Activated naive CD4-positive, alpha-beta T cell treated with anti-CD3 and anti-CD28 coated beads, Interleukin-2, amount 10 ng/mL, durations not matched to agents 7 days and 5 days (primary cell): ENCODE results near the gene ACOT7.
A peak's percentile ranks its signal among the peaks of the same experiment; 100 is the strongest.

Experiments used
- CTCF ChIA-PET: fragments of 350-600 bp; sonication (Branson Sonifier 250); formaldehyde crosslinking; loops from one replicate; lab custom pipeline; 2021; ENCODE audit warnings: antibody characterized with exemption; lab: Charles Lee
- DNase-seq: peaks from one replicate; pipeline ENCODE4 v3.0.0-alpha.2; 2020
- H3K27ac Mint-ChIP-seq: one replicate; pipeline ENCODE4 v1.8.0; 2021; ENCODE audit warnings: mild to moderate bottlenecking, moderate library complexity, mixed read lengths
- H3K27me3 Mint-ChIP-seq: one replicate; pipeline ENCODE4 v1.8.0; 2021; ENCODE audit warnings: mild to moderate bottlenecking, mixed read lengths
- H3K36me3 Mint-ChIP-seq: one replicate; pipeline ENCODE4 v1.8.0; 2021; ENCODE audit warnings: mixed read lengths
- H3K4me1 Mint-ChIP-seq: one replicate; pipeline ENCODE4 v1.8.0; 2021; ENCODE audit warnings: mixed read lengths
- H3K4me3 Mint-ChIP-seq: one replicate; pipeline ENCODE4 v1.8.0; 2021; ENCODE audit warnings: mild to moderate bottlenecking, moderate library complexity, mixed read lengths
- H3K9me3 Mint-ChIP-seq: one replicate; pipeline ENCODE4 v1.8.0; 2021; ENCODE audit warnings: mixed read lengths

ACOT7 gene

GRCh38 chr1:6274622-6275139 is 118.9 kb downstream of the ACOT7 start:
- H3K4me1 Mint-ChIP-seq: no peaks in the 10 kb centered on the region
- H3K27ac Mint-ChIP-seq: no peak overlapping the region
- no peaks in the 10 kb centered on the region for H3K9me3 Mint-ChIP-seq
- DNase-seq: no peak
- H3K4me3 Mint-ChIP-seq: no peak overlapping the region
- CTCF ChIA-PET: no interaction called here
- no peaks in the 10 kb centered on the region for H3K27me3 Mint-ChIP-seq
- no peaks in the 10 kb centered on the region for H3K36me3 Mint-ChIP-seq

GRCh38 chr1:6274102-6274501 is 119.5 kb downstream of the ACOT7 start:
- CTCF ChIA-PET: no interaction called here
- DNase-seq: no peak
- Mint-ChIP-seq H3K36me3 (no peaks in the 10 kb centered on the region), H3K4me3 (no peak overlapping the region), H3K9me3 (no peaks in the 10 kb centered on the region), H3K27ac (no peak overlapping the region), H3K27me3 (no peaks in the 10 kb centered on the region), H3K4me1 (no peaks in the 10 kb centered on the region)

GRCh38 chr1:6273380-6273891 is 120.1 kb downstream of the ACOT7 start:
- CTCF ChIA-PET: no interaction called here
- Mint-ChIP-seq H3K27me3 (no peaks in the 10 kb centered on the region), H3K9me3 (no peaks in the 10 kb centered on the region), H3K36me3 (no peaks in the 10 kb centered on the region), H3K4me3 (no peak overlapping the region), H3K27ac (no peak overlapping the region), H3K4me1 (no peaks in the 10 kb centered on the region)
- DNase-seq: no peak

DNA sequence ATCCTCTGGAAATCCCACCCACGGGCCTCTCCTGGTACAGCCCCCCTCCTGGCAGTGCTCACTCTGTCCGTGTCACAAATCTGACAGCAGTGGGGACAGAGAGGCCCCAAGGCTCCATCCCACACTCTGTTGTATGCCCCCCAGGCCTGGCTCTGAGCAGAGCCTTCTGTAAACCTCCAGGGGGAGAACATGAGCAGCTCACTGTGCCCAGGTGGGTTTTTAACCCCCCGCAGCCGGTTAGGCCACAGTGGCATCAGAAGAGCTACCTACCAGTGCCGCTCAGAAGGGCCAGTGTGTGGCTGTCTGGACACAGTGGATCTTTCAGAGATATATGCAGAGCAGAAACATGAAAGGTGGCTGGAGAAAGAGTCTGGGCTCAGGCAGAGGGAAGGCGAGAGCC is 120.7 kb downstream of the ACOT7 start:
- H3K36me3 Mint-ChIP-seq: no peaks in the 10 kb centered on the region
- no peaks in the 10 kb centered on the region for H3K4me1 Mint-ChIP-seq
- DNase-seq: no peak
- no peak overlapping the region for H3K27ac Mint-ChIP-seq
- no peaks in the 10 kb centered on the region for H3K27me3 Mint-ChIP-seq
- no peaks in the 10 kb centered on the region for H3K9me3 Mint-ChIP-seq
- CTCF ChIA-PET: no interaction called here
- H3K4me3 Mint-ChIP-seq: no peak overlapping the region

GRCh38 chr1:6272452-6272851 is 121.1 kb downstream of the ACOT7 start:
- no peaks in the 10 kb centered on the region for H3K27me3 Mint-ChIP-seq
- no peak overlapping the region for H3K27ac Mint-ChIP-seq
- CTCF ChIA-PET: no interaction called here
- H3K36me3 Mint-ChIP-seq: no peaks in the 10 kb centered on the region
- no peak overlapping the region for H3K4me3 Mint-ChIP-seq
- no peaks in the 10 kb centered on the region for H3K9me3 Mint-ChIP-seq
- no peaks in the 10 kb centered on the region for H3K4me1 Mint-ChIP-seq
- DNase-seq: no peak

- no peaks in the 10 kb centered on the region for H3K36me3 Mint-ChIP-seq
- DNase-seq: no peak
- CTCF ChIA-PET: no interaction called here
- H3K27me3 Mint-ChIP-seq: no peaks in the 10 kb centered on the region
- no peak overlapping the region for H3K27ac Mint-ChIP-seq
- no peaks in the 10 kb centered on the region for H3K9me3 Mint-ChIP-seq
- no peaks in the 10 kb centered on the region for H3K4me1 Mint-ChIP-seq
- no peak overlapping the region for H3K4me3 Mint-ChIP-seq
Observed at GRCh38 chr1:6271554-6271953, 122.0 kb downstream of the ACOT7 start.

GRCh38 chr1:6271006-6271405 is 122.6 kb downstream of the ACOT7 start:
- no peaks in the 10 kb centered on the region for H3K36me3 Mint-ChIP-seq
- H3K27me3 Mint-ChIP-seq: no peaks in the 10 kb centered on the region
- H3K4me1 Mint-ChIP-seq: no peaks in the 10 kb centered on the region
- CTCF ChIA-PET: no interaction called here
- no peak overlapping the region for H3K4me3 Mint-ChIP-seq
- no peaks in the 10 kb centered on the region for H3K9me3 Mint-ChIP-seq
- DNase-seq: no peak
- no peak overlapping the region for H3K27ac Mint-ChIP-seq

DNA sequence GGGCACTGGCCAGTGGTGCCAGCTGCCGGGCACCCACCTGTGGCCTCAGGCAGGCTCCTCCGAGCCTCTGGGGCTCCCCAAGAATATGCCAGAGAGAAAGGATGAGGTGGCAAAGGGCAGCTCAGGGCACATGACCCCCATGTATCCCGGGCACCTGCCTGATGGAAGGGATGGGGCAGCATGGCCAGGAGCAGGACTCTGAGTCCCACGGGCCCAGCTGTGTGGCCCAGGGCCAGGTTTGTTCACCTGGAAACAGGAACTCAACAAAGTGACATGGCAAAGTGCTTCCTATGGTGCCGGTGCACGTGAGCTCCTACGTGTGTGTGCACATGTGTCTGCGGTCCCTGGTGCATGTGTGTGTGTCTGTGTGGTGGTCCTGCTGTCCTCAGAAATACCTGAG is 123.2 kb downstream of the ACOT7 start:
- Mint-ChIP-seq H3K27ac (no peak overlapping the region), H3K27me3 (no peaks in the 10 kb centered on the region), H3K4me3 (no peak overlapping the region), H3K4me1 (no peaks in the 10 kb centered on the region), H3K9me3 (no peaks in the 10 kb centered on the region), H3K36me3 (no peaks in the 10 kb centered on the region)
- no peak for DNase-seq
- CTCF ChIA-PET: interaction anchor here (0.5 kb wide), 1 partner anchor 81 kb away, joined by 3 read pairs; no protein-coding TSS in a partner anchor

GRCh38 chr1:6269720-6270400 is 123.7 kb downstream of the ACOT7 start:
- Mint-ChIP-seq H3K4me1 (no peaks in the 10 kb centered on the region), H3K4me3 (no peak overlapping the region), H3K36me3 (no peaks in the 10 kb centered on the region), H3K27me3 (no peaks in the 10 kb centered on the region), H3K27ac (no peak overlapping the region), H3K9me3 (no peaks in the 10 kb centered on the region)
- no peak for DNase-seq
- CTCF ChIA-PET: interaction anchor here (0.5 kb wide), 1 partner anchor 81 kb away, joined by 3 read pairs; no protein-coding TSS in a partner anchor

DNA sequence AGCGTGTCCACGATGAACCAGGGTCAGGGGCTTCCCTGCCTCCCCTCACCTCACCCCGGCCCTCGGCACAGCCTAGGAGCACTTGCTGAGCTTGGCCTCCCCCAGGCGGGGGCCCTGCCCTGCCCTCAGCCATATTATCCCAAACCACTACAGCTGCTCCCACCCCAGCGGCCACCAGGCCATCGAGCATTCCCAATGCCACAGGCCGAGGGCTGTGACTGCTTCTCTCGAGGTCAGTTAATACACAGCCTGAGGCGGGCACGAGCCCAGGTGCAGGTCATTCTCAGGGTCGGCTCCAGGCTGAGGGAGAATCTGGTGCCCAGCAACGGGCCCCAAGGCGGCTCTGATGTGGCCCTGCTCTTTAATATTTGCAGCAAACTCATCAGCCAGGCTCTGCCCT is 124.3 kb downstream of the ACOT7 start:
- Mint-ChIP-seq H3K27ac (no peak overlapping the region), H3K9me3 (no peaks in the 10 kb centered on the region), H3K27me3 (no peaks in the 10 kb centered on the region), H3K4me3 (no peak overlapping the region), H3K4me1 (no peaks in the 10 kb centered on the region), H3K36me3 (no peaks in the 10 kb centered on the region)
- DNase-seq: no peak
- CTCF ChIA-PET: no interaction called here

GRCh38 chr1:6268415-6268814 is 125.2 kb downstream of the ACOT7 start:
- Mint-ChIP-seq H3K27me3 (peaks cover 3% of the 10 kb centered on the region), H3K4me3 (no peak overlapping the region), H3K27ac (no peak overlapping the region), H3K9me3 (no peaks in the 10 kb centered on the region), H3K4me1 (peaks cover 4% of the 10 kb centered on the region), H3K36me3 (no peaks in the 10 kb centered on the region)
- no peak for DNase-seq
- CTCF ChIA-PET: no interaction called here

DNA sequence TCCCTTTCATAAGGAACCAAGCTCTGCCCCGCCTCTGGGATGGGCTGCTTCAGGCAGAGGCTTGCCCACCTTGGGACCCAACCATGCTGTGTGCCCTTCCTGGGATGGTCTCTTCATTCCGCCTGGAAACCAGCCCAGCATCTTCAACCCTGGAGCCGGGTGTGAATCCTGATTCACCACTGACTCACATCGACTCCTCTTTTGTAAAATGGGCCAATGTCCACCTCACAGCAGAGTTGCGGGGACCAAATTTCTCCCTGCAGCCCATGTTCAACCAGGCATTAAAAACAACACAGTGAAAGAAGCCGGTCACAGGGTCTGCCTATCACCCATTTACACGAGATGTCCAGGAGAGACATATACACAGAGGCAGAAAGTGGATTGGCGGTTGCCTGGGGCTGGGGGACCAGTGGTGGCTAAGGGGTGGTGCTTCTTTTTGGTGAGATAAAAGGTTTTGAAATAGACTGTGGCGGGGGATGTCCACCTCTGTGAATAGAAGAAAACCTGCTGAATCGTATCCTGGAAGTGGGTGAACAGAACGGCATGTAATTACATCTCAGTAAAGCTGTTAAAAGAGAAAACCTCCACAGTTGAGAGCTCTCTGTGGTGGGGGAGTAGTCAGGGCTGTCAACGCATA is 125.8 kb downstream of the ACOT7 start:
- Mint-ChIP-seq H3K36me3 (no peaks in the 10 kb centered on the region), H3K27ac (no peak overlapping the region), H3K4me1 (peaks cover 4% of the 10 kb centered on the region), H3K4me3 (no peak overlapping the region), H3K9me3 (no peaks in the 10 kb centered on the region), H3K27me3 (peaks cover 9% of the 10 kb centered on the region)
- DNase-seq: no peak
- CTCF ChIA-PET: no interaction called here

GRCh38 chr1:6266641-6267040 is 126.9 kb downstream of the ACOT7 start:
- H3K4me3 Mint-ChIP-seq: no peak overlapping the region
- CTCF ChIA-PET: no interaction called here

GRCh38 chr1:6265151-6265550 is 128.4 kb downstream of the ACOT7 start:
- H3K36me3 Mint-ChIP-seq: no peaks in the 10 kb centered on the region
- no peaks in the 10 kb centered on the region for H3K9me3 Mint-ChIP-seq
- peaks cover 5% of the 10 kb centered on the region for H3K4me1 Mint-ChIP-seq
- peaks cover 27% of the 10 kb centered on the region for H3K27me3 Mint-ChIP-seq
- no peak overlapping the region for H3K27ac Mint-ChIP-seq
- H3K4me3 Mint-ChIP-seq: no peak overlapping the region
- DNase-seq: no peak
- CTCF ChIA-PET: interaction anchor here (1.4 kb wide), 1 partner anchor 158 kb away, joined by 3 read pairs; no protein-coding TSS in a partner anchor

More at GRCh38 chr1:6266641-6267040, 126.9 kb downstream of the ACOT7 start:
- H3K27ac Mint-ChIP-seq: peak overlapping the region; percentile 19
- no peaks in the 10 kb centered on the region for H3K36me3 Mint-ChIP-seq
- H3K27me3 Mint-ChIP-seq: peaks cover 20% of the 10 kb centered on the region
- no peaks in the 10 kb centered on the region for H3K9me3 Mint-ChIP-seq
- DNase-seq: no peak
- peaks cover 4% of the 10 kb centered on the region for H3K4me1 Mint-ChIP-seq

DNA sequence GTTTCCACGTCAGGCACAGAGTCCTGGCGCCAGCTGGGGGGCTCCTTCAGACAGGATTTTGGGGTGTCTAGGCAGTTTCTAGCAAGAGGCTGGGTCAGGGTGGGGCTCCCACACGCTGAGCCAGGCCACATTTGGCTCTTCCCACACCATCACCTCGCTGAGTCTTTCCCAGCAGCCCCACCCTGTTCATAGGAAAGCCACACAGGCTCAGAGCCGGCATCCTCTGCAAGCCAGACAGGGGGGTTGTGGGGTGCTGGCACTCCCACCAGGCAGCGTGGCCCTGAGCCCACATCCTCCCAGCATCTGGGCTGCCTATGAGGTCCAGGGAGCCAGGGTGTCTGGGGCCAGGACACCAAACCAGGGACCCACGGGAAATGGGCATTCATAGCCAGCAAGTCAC is 129.9 kb downstream of the ACOT7 start:
- Mint-ChIP-seq H3K9me3 (no peaks in the 10 kb centered on the region), H3K27ac (no peak overlapping the region), H3K36me3 (no peaks in the 10 kb centered on the region), H3K4me1 (peaks cover 14% of the 10 kb centered on the region), H3K4me3 (no peak overlapping the region), H3K27me3 (peaks cover 41% of the 10 kb centered on the region)
- no peak for DNase-seq
- CTCF ChIA-PET: interaction anchor here (0.6 to 1.2 kb wide), 2 partner anchors 17 to 141 kb away, joined by 3 to 5 read pairs; no protein-coding TSS in a partner anchor
